AG20443 (cell line): ENCODE measurements around the gene USHBP1.
A peak's percentile ranks its signal among the peaks of the same experiment; 100 is the strongest.

Experiments
- DNase-seq: peaks from one replicate; pipeline ENCODE4 v3.0.0; 2012; ENCODE audit warnings: low spot score, mixed read lengths

The USHBP1 gene

DNA sequence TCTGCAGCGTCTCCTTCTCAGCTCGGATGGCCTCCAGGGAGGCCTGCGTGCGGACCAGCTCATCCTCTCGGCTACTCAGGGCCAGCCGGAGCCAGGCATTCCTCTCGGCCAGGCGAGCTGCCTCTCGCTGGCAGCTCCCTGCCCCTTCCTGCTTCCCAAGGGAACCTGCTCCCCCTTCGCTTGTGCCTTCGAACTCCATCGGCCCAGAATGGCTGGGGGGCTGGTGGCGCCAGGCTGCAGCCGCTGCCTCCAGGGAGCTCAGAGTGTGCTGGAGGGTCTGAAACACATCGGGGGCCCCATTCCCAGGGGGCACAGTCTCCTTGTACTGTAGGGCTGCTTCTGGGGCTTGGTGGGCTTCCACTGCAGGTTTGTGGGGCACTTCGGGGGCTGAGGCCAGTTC lies 2.0 kb downstream of the USHBP1 start:
- DNase-seq = no peak

DNA sequence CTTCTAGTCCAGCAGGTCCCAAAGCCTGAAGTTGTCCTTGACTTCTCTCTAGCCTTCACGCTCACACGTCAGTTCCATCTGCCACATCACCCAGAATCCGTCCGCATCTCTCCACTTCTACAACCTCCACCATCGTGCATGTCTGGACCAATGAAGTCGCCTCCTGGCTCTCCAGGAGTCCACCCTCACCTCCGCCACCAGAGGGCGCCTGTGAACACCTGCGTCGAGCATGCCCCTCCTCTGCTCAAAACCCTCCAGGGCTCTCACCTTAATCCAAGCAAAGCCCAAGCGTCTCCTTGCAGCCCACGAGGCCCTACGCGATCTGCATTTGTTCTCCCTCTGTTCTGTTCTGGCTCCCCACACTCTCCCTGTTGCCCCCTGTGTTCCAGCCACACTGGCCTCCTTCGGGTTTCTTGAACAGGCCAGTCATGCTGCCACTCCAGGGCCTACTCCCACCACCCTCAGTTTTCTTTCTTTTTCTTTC lies 3.7 kb downstream of the USHBP1 start:
- peak; percentile 87 for DNase-seq

DNA sequence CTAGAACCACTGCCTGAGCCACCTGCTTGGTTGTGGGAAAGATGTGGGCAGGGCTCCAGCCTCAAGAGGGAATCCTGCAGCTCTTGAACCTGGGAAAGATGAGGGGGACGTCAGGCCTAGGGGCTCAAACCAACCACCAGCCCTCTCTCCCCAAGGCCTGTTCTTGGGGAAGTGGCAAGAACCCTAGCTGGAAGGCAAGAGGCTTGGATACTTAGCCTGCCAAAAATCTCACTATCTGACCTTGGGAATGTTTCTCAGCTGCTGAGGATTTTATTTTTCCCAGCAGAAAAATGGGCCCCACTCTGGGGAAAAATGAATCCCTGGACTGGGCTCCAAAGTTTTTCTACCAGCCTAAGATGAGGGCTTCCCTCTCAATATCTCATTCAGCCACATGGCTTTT lies 4.6 kb downstream of the USHBP1 start:
- DNase-seq = no peak

DNA sequence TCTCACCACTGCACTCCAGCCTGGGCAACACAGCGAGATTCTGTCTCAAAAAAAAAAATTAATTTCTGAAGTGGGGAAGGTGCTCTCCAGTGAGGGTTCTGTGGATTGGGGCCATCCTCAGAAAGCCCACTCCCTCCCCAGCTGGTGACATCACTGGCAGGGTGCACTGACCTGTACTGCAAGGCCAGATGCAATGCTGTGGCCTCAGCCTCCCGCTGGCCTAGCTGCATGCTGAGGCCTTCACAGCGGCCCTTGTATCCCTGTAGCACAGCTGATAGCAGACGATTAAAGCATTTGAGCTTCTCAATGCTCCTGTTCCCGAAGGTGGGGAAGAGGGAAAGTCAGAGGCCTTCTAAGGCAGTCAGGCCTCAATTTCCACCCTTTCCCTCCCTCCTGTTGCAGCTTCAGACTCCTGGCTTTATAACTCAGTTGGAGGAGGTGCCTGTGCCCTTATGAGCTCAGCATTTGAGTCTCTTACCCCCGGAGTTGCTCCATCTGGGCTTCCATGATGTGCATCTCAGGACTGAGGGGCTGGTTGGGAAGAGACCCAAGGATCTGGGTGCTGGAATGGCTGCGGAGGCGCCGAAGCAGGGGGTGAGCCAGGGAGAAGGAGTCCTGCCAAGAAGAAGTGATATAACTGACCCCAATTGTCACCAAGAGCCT lies 5.3 kb downstream of the USHBP1 start:
- DNase-seq = no peak

DNA sequence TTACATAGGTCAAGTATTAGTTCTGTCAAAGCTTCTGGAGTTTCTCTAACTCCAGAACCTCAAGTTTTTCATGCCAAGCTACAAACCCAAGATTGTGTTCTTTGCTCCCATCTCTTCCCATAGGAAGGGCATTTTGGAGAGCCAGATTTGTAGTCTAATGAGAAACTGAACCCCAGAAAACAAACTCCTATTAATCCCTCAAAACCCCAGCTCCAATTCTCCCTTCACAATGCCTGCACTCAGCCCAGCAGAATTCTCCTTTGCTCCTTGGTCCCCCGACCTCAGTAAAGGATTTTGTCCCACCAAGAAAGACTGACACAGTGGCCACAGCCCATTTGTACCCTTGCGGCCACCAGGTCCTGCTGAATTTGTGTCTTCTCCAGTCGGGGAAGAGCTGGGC lies 8.4 kb downstream of the USHBP1 start:
- DNase-seq = no peak

DNA sequence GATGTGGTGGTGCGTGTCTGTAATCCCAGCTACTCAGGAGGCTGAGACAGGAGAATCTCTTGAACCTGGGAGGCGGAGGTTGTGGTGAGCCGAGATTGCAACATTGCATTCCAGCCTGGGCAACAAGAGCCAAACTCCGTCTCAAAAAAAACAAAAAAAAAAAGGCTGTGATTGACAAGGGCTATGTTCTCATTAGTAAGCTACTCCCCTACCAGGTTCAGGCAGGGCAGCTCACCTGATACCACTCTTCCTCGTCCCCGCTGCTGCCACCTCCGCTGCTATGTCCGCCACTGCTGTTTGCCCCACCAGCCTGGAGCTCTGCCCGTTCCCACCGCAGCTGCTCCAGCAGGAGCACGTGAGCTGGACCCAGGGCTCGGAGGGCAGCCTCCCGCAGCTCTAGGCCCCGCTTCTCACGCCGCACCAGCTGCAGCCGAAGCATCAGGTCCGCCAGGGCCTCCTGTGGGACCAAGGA lies 9.4 kb downstream of the USHBP1 start:
- DNase-seq = no peak

DNA sequence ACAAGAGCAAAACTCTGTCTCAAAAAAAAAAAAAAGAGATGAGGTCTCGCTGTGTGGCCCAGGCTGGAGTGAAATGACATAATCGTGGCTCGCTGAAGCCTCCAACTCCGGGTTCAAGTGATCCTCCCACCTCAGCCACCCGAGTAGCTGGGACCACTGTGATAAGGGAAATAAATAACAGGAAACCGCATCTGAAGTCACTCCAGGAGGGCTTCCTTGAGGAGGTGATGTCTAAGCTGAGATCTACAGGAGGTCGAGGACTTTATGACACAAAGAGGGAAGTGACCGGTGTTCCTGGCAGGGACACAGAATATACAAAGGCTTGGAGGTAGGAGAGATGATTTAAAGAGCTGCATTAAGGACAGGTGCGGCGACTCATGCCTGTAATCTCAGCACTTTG lies 9.9 kb downstream of the USHBP1 start:
- DNase-seq = no peak

DNA sequence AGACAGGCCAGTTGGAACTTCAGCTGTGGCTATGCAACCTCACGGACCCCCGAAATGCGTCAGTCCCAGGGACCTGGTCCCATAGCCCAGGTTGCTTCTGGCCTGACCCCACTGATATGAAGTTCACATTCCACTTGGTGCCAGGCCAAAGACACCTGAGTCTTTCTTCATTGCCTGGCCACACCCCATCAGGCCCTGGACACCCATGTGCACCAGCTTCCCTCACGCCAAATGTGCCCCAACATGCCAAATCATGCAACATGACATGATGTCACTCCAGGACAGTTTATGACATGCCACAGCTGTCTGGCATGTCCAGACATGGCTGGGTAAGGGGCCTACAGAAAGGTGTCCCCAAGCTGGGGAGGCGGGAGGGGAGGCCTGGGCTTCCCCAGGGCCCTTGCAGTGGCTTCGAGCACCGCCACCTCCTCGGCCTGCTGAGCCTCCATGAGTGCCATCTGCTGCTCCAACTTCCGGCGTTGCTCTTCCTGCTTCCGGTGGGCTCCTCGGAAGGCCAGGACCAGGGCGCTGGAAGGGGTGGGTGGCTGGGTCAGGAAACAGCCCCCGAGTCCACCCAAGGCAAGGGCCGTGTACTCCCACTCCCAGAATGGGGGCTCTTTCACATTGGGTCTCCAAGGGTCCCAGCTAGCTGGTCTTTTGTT lies 14.5 kb downstream of the USHBP1 start:
- no peak for DNase-seq

DNA sequence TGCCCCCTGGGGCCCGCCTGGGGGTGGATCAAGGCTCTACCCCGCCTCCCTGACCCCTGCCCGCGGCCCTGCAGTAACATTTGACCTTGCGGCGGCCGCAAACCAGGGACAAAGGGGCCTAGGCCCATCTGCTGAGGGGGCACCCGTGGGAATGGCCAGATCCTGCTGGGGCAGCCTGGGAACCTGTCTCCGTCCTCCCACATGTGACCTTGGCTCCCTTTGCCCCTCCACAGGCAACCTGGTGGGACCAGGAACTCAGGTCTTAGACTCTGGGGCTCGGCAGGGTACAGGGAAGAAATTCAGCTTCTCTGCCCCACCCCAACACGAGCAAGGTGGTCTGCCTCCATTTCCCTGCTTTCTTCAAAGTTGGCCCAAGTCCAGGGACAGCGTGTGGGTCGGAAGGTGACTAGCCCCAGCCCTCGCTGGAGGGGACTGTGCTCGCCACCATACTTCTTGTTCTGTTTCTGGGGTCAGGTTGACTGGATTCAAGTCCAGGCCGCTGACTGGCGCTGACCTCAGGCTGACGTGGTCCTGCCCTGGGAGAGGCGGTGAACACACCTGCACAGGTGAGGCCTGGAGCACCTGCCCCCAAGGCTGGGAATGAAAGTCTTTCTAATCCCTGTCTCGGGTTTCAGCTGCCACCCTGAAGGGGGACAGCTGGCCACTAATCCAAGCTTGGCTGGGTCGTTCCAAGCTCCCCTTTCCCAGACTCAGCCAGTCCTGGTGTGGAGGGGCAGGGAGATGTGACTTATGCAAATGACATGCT lies 16.4 kb downstream of the USHBP1 start:
- no peak for DNase-seq

DNA sequence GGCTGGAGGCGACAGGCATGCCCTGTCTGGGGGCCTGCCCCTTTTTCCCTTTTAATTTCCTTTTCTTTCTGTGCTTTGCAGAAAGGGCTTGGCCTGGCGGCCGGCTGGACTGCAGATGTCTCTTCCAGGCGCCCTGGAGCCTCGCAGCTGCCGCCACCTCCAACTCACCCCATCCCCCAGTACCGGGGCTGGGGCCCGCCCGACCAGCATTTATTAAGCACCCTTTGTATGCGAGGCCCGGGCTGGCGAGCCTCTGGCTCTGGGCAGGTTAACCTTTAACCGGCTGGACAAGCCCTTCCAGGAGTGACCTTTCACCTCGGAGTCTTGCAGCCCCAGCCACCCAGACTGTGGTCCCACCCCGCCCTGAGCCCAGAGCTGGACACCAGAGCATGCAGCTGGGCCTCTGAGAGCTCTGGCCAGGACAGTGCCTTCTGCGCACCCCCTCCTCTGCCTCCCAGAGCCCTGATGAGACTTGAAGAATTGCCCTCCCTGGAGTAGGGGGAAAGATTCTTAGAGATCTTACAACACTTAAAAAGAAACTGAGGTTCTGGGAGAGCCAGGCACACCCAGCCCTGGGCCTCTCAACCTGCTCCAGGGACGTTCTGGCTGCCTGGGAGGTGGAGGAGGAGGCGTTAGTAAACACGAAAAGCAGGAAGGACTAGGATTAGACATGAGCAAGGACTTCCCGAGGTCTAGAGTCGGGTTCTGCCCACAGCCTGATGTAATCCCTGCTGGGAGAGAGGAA lies 17.7 kb downstream of the USHBP1 start:
- DNase-seq = peak; percentile 56

DNA sequence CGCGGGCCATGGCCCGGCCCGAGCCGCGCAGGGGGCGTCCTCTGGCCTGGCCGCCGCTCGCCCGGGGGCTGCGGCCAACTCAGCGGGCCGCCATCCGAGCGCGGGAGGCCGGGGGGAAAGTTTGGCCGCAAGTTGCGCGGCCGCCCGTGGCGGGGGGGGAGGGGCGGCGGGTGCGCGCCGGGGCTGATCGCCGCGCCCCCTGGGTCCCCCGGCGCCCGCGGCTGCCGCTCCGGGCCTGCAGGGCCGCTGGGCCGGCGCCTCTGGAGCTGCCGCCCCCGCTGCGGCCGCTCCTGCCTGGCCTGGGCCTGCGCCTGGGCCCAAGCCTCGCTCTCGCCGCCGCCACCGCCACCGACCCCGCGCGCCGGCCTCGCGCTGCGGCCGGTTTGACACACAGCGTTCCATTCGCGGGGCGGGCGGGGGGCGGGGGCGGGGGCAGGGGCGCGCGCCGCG lies 19.0 kb downstream of the USHBP1 start, which contains the start of gene NR2F6:
Gene NR2F6 (minus strand): TSS at position 385 of the 450 bp plus-strand sequence. CDS start 699 bp downstream, outside the sequence.
- DNase-seq = no peak

DNA sequence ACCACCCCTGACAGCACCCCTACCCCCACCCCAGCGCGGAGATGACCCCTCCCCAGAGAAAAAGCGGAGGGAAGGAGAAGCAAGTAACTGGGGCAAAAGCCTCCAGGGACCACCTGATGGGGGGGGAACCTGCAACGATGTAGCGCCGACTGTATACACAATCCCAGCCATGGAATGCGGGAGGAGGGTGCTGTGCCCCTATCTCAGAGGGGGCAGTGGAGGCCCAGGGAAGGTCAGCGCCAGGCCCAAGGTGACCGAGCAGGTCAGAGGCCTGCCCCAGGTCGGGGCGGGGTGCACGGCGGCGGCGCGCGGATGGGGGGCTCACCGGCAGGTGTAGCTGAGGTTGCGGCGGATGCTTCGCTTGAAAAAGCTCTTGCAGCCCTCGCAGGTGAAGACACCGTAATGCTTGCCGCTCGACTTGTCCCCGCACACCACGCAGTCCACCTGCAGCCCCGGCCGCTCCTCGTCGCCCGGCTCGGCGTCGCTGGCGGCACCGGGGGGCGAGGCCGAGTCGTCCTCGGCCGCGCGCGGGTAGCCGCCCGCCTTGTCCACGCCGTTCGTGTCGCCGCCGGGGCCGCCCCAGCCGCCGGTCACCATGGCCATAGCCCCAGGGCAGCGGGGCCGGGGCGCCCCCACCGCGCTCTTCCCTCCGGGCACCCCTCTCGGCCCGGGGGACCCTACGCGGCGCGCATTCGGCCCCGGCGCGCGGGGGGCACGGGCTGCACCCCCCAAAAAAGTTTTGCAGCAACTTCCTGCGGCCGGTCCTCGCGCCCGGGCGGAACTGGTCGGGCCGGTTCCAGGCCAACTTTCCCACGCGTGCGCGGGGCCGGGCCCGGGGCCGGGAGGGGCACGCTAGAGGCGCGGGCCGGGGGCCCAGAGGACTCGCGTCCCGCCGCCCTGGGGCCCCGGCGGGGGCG lies 19.7 kb downstream of the USHBP1 start:
- DNase-seq = peak; percentile 56

DNA sequence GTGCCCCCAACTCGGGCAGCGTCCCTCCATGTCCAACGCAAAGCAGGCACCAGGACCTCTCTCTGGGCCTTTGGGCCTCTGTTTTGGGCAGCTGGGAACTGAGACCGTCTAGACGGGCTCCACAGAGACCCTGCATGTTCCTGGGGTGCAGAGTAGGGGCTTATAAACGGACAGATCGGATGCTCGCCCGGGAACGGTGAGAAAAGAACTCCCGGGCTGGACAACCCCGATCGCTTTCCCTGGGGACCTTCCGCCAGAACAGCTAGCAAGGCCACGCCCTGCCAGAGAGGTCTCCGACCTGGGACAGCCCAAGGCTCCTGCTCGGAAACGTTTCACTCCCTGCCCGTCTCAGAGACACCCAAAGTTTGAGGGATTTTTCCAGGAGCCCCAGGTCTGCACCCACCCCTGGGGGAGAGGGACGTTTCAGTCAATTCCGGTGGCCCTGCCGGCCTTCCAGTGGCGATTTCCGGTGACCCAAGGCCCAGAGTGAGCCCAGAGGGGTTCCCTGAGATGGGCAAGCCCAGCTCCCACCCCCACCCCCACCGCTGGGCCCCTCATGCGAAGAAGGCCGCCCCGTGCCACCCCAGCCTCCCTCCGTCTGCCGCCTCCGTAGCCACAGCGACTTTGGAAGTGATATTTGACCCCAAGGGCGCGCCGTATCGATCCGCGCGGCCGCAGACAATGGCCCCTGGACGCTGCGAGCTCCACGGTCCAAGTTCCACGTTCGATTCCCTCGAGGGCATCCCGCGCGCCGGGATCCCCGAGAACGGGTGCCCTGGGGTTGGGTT lies 20.5 kb downstream of the USHBP1 start:
- peak; percentile 62 for DNase-seq

DNA sequence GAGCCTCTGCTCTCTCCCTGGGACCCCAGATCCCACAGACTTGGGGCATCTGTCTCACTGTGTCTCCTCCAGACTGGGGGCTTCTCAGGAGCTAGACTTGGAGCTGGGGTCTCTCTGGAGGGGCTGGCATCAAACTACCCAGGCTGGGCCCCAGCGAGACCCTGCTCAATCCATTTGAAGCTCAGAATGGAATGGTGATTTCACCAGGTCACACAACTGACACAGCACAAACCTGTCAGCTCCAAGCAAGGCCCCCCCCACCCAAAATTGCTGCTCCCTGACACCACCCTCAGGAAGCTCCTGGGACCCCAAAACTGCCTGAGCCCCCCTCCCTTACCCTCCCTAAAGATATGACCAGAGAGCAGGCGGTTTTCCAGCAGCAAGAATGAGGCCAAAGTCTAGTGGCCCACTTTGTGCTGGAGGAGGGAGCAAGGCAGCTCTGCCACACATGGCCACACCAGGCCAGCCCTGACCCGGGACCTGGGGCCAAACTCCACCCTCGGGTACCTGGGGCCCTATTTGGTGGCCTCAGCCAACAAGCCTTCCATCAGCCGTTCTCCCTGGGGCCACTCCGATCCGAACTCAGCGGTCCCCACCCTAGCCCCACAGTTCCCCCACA lies 21.2 kb downstream of the USHBP1 start:
- no peak for DNase-seq

DNA sequence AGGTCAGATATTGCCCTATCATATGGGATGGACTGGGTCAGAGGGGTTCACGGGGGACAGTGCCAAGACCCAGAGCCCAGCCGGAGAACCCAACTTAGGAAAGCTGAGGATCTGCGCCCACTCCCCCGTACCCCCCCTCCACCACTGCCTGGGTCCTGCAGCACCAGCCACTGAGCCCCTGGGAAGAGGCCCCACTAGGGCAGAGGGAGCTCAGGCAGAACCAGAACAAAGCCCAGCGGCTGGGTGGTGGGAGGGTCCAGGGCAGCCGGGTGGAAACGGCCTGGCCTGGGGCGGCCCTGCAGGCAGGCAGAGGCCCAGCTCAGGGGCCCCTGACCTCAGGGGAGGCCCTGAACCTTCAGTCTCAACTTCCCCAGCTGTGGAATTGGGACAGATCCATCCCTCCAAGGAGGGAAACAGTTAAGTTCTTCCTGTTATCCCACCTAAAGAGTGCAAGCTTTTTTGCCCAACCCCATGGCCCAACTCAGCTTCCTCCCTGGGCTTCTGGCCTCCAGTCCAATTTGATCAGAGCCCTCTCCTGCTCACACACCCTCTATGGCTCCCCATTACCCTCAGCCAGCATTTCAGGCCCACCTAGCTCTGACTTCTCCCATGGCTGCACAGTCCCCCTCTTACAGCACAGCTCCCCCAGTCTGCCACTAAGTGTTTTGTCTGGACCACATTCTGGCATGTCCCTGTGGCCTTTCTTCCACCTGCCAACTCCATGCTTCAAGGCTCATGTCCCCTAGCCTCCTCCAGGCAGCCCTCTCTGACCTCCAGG lies 21.9 kb downstream of the USHBP1 start:
- DNase-seq = no peak

DNA sequence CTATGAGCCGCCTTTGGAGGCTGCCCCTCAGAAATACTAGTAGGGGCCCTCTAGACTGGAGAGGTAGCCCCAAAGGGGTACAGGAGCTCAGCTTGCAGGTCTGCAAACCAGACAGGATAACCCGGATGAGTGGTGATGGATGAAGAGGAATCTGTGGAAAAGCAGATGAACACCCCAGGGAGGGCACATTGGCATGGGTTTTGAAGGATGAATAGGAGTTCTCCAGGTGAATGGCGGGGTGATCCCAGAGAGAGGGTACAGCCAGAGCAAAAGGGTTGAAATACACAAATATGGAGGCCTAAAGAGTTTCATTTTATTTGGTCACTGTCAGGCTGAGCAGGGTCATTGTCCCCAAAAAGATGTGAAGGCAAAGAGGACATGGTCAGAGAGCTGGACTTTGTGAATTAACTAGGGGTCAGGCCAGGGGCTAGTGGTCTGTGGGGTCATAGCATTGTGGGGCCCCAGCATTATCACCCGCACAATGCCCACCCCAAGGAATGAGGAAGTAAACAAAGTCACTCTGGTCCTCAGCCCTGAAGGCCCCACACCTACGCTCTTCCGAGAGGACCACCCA lies 23.6 kb downstream of the USHBP1 start:
- no peak for DNase-seq

DNA sequence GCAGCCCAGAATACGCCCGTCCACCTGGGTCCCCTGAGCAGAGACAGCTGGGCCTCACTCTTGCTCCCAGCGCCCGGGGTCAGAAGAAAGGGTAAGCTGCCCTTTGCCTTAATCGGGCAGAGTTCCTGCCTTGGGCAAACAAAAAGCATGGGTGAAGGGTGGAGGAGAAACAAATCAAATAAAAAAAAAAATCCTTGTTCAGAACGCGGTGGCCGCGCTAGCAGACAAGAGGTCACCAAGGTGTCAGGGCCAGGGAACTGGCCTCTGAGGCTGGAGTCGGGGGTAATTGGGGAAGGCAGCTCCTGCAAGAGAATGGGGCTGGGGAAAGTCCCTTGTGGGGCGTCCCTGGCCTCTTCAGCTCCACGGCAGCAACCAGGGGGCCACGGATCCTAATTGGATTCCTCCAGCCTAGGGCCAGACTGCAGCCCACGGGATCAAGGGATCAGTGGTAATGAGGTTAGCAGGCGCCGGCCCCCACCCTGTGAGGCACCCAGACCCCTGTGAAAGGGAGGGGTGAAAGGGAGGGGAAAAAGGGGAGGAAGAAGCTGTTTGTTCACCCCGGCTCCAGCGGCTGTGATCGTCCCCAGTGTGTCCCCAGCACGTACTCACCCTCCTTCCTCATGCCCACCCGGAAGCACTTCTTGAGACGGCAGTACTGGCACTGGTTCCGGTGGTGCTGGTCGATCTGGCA lies 24.3 kb downstream of the USHBP1 start:
- no peak for DNase-seq
